KG1 (cell line): ENCODE results near the gene MYO5A.

ENCODE experiments used
- DNase-seq: peaks from one replicate; lab custom pipeline; 2025; lab: John Stamatoyannopoulos, UW

MYO5A gene

GRCh38 chr15:52329150-52329549, 199.5 kb downstream of the MYO5A start:
- no peak for DNase-seq

DNA sequence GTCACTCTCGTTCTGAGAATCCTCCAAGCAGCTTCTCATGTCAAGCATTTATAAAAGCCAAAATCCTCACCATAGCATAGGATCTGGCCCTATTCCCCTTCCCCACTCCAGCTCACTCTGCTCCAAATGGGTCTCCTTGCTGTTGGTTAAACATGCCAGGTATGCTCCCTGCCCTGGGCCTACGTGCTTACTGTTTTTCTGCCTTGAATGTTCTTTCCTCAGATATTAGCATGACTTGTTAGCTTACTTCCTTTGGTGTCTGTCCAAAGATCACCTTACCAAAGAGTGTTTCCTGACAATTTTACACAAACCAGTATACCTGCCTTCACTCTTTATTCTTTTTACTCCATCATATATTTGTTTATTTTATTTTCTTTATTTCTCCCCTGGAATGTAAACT, 200.0 kb downstream of the MYO5A start:
- no peak for DNase-seq

- DNase-seq: no peak
These were observed 201.9 kb downstream of the MYO5A start for GRCh38 chr15:52326756-52327155.

- no peak for DNase-seq
These were observed 204.6 kb downstream of the MYO5A start for GRCh38 chr15:52324109-52324508.

- no peak for DNase-seq
These were observed 209.8 kb downstream of the MYO5A start for GRCh38 chr15:52318729-52319500.

DNA sequence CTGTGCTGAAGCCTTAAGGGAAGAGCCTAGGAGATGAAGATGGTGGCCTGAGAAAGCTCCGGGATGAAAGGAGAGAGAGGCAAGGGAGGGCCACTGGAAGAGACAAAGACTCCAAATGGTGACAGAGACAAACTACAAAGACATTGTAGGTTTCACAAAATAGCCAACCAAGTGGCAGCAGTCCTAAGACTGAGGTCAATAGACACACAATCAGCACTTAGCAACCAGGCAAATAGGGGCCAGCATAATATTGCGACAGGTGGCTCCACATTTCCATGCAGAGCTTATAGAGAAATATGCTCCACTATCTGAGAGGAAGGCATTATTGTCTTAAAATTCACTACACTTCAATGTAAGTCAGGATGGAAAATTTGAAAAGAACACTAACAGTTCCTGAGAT, 211.0 kb downstream of the MYO5A start:
- DNase-seq: no peak

GRCh38 chr15:52317022-52317421, 211.7 kb downstream of the MYO5A start:
- DNase-seq: no peak

GRCh38 chr15:52309154-52309548, 219.5 kb downstream of the MYO5A start:
- DNase-seq: no peak

DNA sequence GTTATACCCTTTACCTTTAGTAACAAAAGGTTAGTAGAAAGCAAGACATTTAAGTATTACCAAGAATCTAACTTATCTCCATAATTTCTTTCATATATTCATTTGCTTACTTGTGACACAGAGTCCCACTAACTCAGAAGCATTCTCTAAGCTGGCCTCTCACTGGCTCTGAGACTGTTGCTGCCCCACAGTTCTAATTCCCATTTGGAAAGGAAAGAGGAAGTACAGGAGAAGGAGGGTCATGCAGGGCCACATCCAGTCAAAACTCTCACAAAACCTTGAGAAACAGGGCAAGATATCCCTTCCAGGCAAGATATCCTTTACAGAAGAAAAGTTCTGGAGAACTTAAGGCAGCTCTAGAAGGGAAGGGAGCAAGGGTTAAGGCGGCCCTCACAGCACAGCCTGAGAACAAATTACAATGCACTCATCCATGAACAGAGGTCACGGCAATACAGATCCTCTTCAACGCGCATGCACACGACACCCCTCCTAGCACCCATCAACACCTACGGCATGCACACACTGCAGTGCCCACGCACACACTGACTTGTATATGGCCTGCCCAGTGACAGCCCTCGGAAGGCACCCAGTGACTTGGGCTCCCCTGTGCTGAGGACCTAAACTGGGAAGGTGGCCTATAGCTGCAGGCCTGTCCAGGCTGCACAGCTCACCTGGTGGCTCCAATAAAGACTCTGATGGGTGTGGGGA, 220.1 kb downstream of the MYO5A start:
- DNase-seq: no peak

GRCh38 chr15:52307847-52308246, 220.8 kb downstream of the MYO5A start:
- no peak for DNase-seq

DNA sequence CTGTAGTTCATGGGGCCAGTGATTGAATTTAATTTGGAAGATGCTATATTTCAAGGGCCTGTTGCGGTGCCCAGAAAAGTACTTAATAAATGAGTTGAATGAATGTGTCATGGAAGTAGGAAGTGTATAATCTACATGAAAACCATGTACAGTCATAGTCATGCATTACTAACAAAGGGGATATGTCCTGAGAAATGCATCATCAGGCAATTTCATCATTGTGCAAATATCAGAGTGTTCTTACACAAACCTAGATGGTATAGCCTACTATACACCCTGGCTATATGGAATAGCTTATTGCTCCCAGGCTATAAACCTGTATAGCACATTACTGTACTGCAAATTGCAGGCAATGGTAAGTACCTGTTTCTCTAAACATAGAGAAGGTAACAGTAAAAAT, 222.4 kb downstream of the MYO5A start:
- DNase-seq: no peak

DNA sequence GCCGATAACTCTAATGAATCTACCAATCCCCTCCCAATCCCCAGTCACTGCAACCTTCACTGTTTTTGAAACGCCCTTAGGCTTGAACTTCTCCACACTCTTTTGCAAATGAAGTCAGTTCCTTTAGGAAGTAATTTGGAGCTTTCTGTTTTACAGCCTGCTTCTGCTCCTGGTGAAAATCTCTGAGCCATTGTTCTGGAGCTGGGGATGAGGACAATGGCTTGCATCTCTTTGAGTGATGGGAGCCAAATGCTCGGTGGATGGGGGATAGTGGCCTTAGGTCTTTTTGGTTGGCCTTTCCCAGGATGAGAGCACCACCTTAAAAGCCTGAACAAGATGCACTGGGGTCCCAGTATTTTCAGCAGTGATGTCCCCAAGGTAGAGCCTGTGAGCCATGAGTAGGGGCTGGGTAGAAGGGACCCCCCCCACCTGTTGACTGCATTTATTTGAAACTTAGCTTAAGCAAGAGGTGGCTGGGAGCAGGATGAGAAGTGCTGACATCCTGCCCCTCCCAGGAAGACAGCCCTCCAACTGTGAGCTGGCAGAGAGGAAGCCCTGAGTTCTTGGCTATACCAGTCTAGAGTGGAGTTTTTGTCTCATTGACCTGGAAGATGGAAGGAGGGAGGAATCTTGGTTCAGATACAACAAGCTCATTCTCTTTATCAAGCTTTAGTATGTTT, 225.4 kb downstream of the MYO5A start:
- no peak for DNase-seq

DNA sequence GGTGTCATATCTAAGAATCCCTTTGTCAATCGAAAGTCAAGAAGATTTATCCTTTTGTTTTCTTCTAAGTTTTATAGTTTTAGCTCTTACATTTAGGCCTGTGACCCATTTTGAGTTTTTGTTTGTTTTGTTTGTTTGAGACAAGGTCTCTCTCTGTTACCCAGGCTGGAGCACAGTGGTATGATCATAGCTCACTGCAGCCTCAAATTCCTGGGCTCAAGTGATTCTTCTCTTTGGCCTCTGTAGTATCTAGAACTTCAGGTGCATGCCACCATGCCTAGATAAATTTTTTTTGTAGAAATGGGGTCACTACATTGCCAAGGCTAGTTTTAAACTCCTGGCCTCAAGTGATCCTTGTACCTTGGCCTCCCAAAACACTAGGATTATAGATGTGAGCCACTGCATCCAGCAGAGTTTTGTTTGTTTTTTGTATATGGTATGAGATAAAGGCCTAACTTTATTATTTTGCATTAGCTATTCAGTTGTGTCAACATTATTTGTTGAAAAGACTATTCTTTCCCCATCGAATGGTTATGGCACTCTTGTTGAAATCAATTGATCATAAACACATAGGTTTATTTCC, 227.3 kb downstream of the MYO5A start:
- DNase-seq: no peak

- DNase-seq: no peak
These were observed 233.2 kb downstream of the MYO5A start, which contains the start of gene MYO5C for GRCh38 chr15:52295421-52296001. TSS of gene MYO5C (minus strand) at chr15:52295804. CDS start at chr15:52295636, 168 bp downstream.

DNA sequence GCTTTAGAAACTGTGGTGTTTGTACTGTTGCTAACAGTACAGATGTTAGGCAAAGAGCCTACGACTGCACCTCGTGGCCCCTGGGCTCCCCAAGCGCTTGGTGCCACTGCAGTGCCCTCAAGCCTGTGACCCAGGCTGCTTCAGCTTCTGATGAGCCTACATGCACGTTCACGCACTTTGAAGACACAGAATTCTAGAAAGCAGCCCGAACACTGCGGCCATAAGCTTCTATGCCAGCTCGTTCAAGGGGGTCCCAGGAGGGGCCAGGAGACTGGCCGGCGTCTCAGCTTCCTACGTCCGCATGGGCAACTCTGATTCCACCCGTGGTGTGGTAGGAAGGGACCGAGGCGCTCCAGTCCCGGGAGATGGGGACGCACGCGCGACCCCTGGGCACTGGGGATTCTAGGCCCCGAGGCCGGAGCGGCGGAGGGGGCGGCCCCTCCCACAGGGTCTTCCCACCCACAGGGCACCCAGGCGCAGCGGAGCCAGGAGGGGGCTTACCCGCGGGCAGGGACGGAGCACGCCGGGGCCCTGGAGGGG, 233.7 kb downstream of the MYO5A start:
- DNase-seq: no peak

DNA sequence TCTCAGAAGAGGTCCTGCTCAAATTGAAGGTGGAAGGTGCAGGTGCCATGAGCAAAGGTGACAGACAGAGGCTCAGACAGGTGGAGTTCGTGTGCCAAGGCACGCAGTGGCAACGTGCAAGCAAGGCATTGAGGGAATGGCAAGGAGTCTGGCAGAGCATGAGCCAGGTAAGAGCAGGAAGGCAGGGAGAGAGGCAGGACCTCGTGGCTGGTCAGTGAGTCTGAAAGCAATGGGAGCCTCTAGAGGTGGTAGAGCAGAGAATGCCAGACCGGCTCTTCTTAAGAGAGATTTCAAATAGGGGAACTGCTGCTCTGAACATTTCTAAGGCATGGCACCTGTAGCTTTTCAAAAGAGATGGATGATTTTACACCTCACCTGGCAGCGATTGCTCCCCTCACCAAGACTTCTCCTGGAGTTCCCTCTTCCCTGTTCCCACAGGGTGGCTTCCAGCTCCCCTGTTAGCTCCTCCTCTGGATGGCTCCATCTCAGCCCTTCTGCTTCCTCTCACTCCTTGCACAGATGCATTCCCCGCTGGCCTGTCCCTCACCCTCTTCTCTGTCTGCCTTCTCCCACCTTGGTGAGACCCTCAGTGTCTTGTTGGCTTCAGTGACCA, 235.8 kb downstream of the MYO5A start:
- no peak for DNase-seq

DNA sequence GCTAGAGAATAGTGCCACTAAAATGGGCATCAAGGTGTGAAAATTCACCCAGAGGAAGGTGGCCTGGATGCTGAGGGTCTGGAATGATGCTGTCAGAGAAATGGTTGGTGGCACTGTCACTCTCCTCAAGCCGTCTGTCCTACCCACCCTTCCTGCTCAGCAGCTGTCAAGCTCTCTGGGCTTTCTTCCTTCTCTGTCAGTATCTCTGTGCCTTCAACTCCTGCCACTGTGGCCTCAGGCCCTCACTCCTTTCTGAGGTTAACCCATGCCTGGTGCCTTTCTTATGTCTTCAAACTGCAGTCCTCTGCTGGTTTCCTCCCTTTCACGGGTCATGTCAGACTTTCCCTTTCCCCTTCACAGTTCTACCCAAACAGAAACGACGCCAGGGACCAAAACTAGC, 237.5 kb downstream of the MYO5A start:
- DNase-seq: no peak

DNA sequence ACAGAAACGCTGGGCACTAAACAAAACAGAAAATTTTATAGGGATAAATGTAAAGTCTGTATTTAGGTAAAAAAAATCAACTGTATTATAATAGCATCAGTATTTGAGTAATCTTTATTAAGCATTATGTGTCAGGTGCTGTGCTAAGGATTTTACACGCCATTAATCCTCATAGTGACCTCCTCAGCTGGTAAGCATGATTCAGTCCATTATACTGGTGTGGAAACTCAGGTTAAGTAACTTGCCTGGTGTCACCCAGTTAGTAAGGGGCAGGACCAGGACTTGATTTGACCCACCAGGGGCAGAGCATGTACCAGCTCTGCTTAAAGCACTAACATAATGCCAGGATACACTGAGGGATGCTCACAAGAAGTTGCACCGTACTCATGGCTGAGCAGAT, 237.9 kb downstream of the MYO5A start:
- DNase-seq: no peak

DNA sequence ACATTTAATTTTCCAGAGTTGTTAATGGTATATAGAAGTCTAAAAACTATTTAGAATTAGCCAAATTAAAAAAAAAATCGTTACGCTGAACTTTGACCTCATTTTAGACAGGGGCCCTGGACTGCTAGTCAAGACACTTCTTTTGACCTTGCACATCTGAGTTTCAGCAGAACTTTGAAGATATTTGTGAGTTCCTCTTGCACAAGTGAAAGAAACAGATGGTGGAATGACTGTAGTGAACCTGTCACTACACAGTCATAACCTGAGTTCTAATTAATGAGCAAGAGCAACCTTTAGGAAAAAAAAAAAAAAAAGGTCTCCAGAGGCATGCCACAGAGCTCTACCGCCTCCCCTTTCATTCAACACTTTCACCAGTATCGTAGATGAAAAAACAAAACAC, 238.4 kb downstream of the MYO5A start:
- DNase-seq: no peak

GRCh38 chr15:52289629-52290081, 239.0 kb downstream of the MYO5A start:
- DNase-seq: no peak

DNA sequence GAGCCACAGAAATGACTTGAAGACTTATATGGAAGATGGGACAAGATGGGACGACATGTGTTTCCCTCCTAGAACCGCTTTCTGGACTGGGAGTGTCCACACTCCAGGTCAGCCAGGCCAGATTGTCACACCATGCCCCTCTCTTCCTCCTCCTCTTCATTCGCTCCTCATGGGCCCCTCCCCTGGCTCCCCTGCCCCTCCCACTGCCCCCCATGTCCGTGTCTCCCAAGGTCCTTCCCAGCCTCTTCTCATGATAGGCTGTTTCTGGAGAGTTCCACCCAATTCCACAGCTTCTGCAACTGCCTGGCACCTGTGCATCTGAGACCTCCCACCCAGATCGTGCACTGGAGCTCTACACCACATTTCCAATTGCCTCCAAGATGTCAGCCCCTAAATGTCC, 239.7 kb downstream of the MYO5A start:
- no peak for DNase-seq
